ENCODE results near the gene AMOTL1.

The AMOTL1 gene

GRCh38 chr11:94768602-94769541 is 716 bp downstream of the AMOTL1 start:
- peaks cover 0 to 20% (median 12%) of the 10 kb centered on the region in 4 experiments for H3K4me1 ChIP-seq (ENCODE audit: control extremely low read depth in 1 of 4, control insufficient read depth in 4 of 4, insufficient read depth in 4 of 4, low read length in 3 of 4)
- peaks cover 0 to 2% (median 0%) of the 10 kb centered on the region in 5 experiments for H3K9me3 ChIP-seq (ENCODE audit: control extremely low read depth in 1 of 5, control insufficient read depth in 4 of 5, insufficient read depth in 2 of 5, low read depth in 1 of 5, low read length in 4 of 5)
- DNase-seq: peak; percentile 18 to 54 (median 33)
- peak overlapping the region; percentile 70 to 96 (median 82) for H3K4me3 ChIP-seq (ENCODE audit: control insufficient read depth in 1 of 7, extremely low read depth in 1 of 7, insufficient read depth in 4 of 7, low read depth in 2 of 7, low read length in 6 of 7)
- ChIA-PET CTCF (interaction anchor here (1.0 to 8.9 kb wide), 6 partner anchors 9 to 146 kb away, joined by 3 to 84 read pairs (median 4); no protein-coding TSS in a partner anchor), POLR2A (interaction anchor here (0.6 to 1.3 kb wide), 2 partner anchors 26 to 58 kb away, joined by 3 to 4 read pairs; no protein-coding TSS in a partner anchor)
- WGBS (ENCODE audit: insufficient coverage): under 1% methylated on average over 85 of the region's 91 CpGs
- peak overlapping the region; percentile 55 to 72 for H3K27ac ChIP-seq (ENCODE audit: insufficient read depth in 1 of 2, low read depth in 1 of 2, low read length in 2 of 2, poor library complexity in 1 of 2, severe bottlenecking in 2 of 2)
- no peaks in the 10 kb centered on the region for H3K36me3 ChIP-seq (ENCODE audit: control insufficient read depth in 4 of 4, insufficient read depth in 4 of 4, low read length in 3 of 4)
- no peaks in the 10 kb centered on the region for H3K27me3 ChIP-seq (replicated peaks in 2 of 5; ENCODE audit: control insufficient read depth in 4 of 5, insufficient read depth in 5 of 5, low read length in 4 of 5)

- H3K4me1 ChIP-seq (ENCODE audit: control extremely low read depth in 1 of 4, control insufficient read depth in 4 of 4, insufficient read depth in 4 of 4, low read length in 3 of 4): peaks cover 0 to 20% (median 12%) of the 10 kb centered on the region in 4 experiments
- WGBS (ENCODE audit: insufficient coverage): 89% methylated on average over 5 of the region's 8 CpGs
- peaks cover 0 to 2% (median 0%) of the 10 kb centered on the region in 5 experiments for H3K9me3 ChIP-seq (ENCODE audit: control extremely low read depth in 1 of 5, control insufficient read depth in 4 of 5, insufficient read depth in 2 of 5, low read depth in 1 of 5, low read length in 4 of 5)
- no peak for DNase-seq
- ChIA-PET POLR2A (no interaction called here), CTCF (interaction anchor here (1.0 to 8.9 kb wide), 6 partner anchors 15 to 147 kb away, joined by 3 to 84 read pairs (median 4); no protein-coding TSS in a partner anchor)
- no peaks in the 10 kb centered on the region for H3K27me3 ChIP-seq (replicated peaks in 2 of 5; ENCODE audit: control insufficient read depth in 4 of 5, insufficient read depth in 5 of 5, low read length in 4 of 5)
- H3K27ac ChIP-seq (ENCODE audit: insufficient read depth in 1 of 2, low read depth in 1 of 2, low read length in 2 of 2, poor library complexity in 1 of 2, severe bottlenecking in 2 of 2): no peak overlapping the region
- no peaks in the 10 kb centered on the region for H3K36me3 ChIP-seq (ENCODE audit: control insufficient read depth in 4 of 4, insufficient read depth in 4 of 4, low read length in 3 of 4)
- H3K4me3 ChIP-seq (ENCODE audit: control insufficient read depth in 1 of 7, extremely low read depth in 1 of 7, insufficient read depth in 4 of 7, low read depth in 2 of 7, low read length in 6 of 7): peak overlapping the region in 6 of 7 experiments; percentile 75 to 96 (median 86)
These were observed 1.7 kb downstream of the AMOTL1 start for GRCh38 chr11:94769880-94770279.

- WGBS (ENCODE audit: insufficient coverage): 100% methylated on average over 3 of the region's 4 CpGs
- Histone ChIP-seq H3K4me1 (ENCODE audit: control extremely low read depth in 1 of 4, control insufficient read depth in 4 of 4, insufficient read depth in 4 of 4, low read length in 3 of 4) (peaks cover 0 to 20% (median 12%) of the 10 kb centered on the region in 4 experiments), H3K9me3 (ENCODE audit: control extremely low read depth in 1 of 5, control insufficient read depth in 4 of 5, insufficient read depth in 2 of 5, low read depth in 1 of 5, low read length in 4 of 5) (peaks cover 0 to 2% (median 0%) of the 10 kb centered on the region in 5 experiments), H3K27ac (ENCODE audit: insufficient read depth in 1 of 2, low read depth in 1 of 2, low read length in 2 of 2, poor library complexity in 1 of 2, severe bottlenecking in 2 of 2) (no peak overlapping the region), H3K4me3 (ENCODE audit: control insufficient read depth in 1 of 7, extremely low read depth in 1 of 7, insufficient read depth in 4 of 7, low read depth in 2 of 7, low read length in 6 of 7) (no peak overlapping the region), H3K27me3 (replicated peaks in 2 of 5; ENCODE audit: control insufficient read depth in 4 of 5, insufficient read depth in 5 of 5, low read length in 4 of 5) (no peaks in the 10 kb centered on the region), H3K36me3 (ENCODE audit: control insufficient read depth in 4 of 4, insufficient read depth in 4 of 4, low read length in 3 of 4) (no peaks in the 10 kb centered on the region)
- POLR2A ChIA-PET: no interaction called here
- no peak for DNase-seq
- CTCF ChIA-PET: interaction anchor here (1.0 to 2.2 kb wide), 4 partner anchors 13 to 26 kb away, joined by 3 to 6 read pairs (median 4); no protein-coding TSS in a partner anchor
These were observed 2.5 kb downstream of the AMOTL1 start for GRCh38 chr11:94770563-94771120.

GRCh38 chr11:94771390-94771789 is 3.2 kb downstream of the AMOTL1 start:
- no peak overlapping the region for H3K27ac ChIP-seq (ENCODE audit: insufficient read depth in 1 of 2, low read depth in 1 of 2, low read length in 2 of 2, poor library complexity in 1 of 2, severe bottlenecking in 2 of 2)
- 100% methylated on average over 1 of the region's 2 CpGs for WGBS (ENCODE audit: insufficient coverage)
- peak in 2 of 3 donors; percentile 18 to 39 for DNase-seq
- H3K4me3 ChIP-seq (ENCODE audit: control insufficient read depth in 1 of 7, extremely low read depth in 1 of 7, insufficient read depth in 4 of 7, low read depth in 2 of 7, low read length in 6 of 7): no peak overlapping the region
- H3K36me3 ChIP-seq (ENCODE audit: control insufficient read depth in 4 of 4, insufficient read depth in 4 of 4, low read length in 3 of 4): no peaks in the 10 kb centered on the region
- peaks cover 0 to 25% (median 17%) of the 10 kb centered on the region in 4 experiments for H3K4me1 ChIP-seq (ENCODE audit: control extremely low read depth in 1 of 4, control insufficient read depth in 4 of 4, insufficient read depth in 4 of 4, low read length in 3 of 4)
- H3K27me3 ChIP-seq (replicated peaks in 2 of 5; ENCODE audit: control insufficient read depth in 4 of 5, insufficient read depth in 5 of 5, low read length in 4 of 5): no peaks in the 10 kb centered on the region
- ChIA-PET CTCF (interaction anchor here (0.6 to 2.2 kb wide), 2 partner anchors 14 to 19 kb away, joined by 3 to 6 read pairs; no protein-coding TSS in a partner anchor), POLR2A (interaction anchor here (0.6 kb wide), 1 partner anchor 1514 kb away, joined by 4 read pairs; no protein-coding TSS in a partner anchor)
- H3K9me3 ChIP-seq (ENCODE audit: control extremely low read depth in 1 of 5, control insufficient read depth in 4 of 5, insufficient read depth in 2 of 5, low read depth in 1 of 5, low read length in 4 of 5): peaks cover 0 to 2% (median 0%) of the 10 kb centered on the region in 5 experiments

- POLR2A ChIA-PET: interaction anchor here (0.6 kb wide), 1 partner anchor 1513 kb away, joined by 4 read pairs; no protein-coding TSS in a partner anchor
- H3K4me1 ChIP-seq (ENCODE audit: control extremely low read depth in 1 of 4, control insufficient read depth in 4 of 4, insufficient read depth in 4 of 4, low read length in 3 of 4): peaks cover 0 to 30% (median 20%) of the 10 kb centered on the region in 4 experiments
These were observed 3.8 kb downstream of the AMOTL1 start for GRCh38 chr11:94771951-94772350.

GRCh38 chr11:94773842-94774241 is 5.7 kb downstream of the AMOTL1 start:
- POLR2A ChIA-PET: no interaction called here
- WGBS (ENCODE audit: insufficient coverage): 97% methylated on average over 6 of the region's 8 CpGs
- H3K27ac ChIP-seq (ENCODE audit: insufficient read depth in 1 of 2, low read depth in 1 of 2, low read length in 2 of 2, poor library complexity in 1 of 2, severe bottlenecking in 2 of 2): no peak overlapping the region
- peaks cover 0 to 2% (median 0%) of the 10 kb centered on the region in 5 experiments for H3K9me3 ChIP-seq (ENCODE audit: control extremely low read depth in 1 of 5, control insufficient read depth in 4 of 5, insufficient read depth in 2 of 5, low read depth in 1 of 5, low read length in 4 of 5)
- no peaks in the 10 kb centered on the region for H3K27me3 ChIP-seq (replicated peaks in 2 of 5; ENCODE audit: control insufficient read depth in 4 of 5, insufficient read depth in 5 of 5, low read length in 4 of 5)
- H3K36me3 ChIP-seq (ENCODE audit: control insufficient read depth in 4 of 4, insufficient read depth in 4 of 4, low read length in 3 of 4): no peaks in the 10 kb centered on the region
- CTCF ChIA-PET: interaction anchor here (0.9 to 1.6 kb wide), 3 partner anchors 11 to 151 kb away, joined by 3 to 6 read pairs (median 4); no protein-coding TSS in a partner anchor
- no peak for DNase-seq
- peaks cover 0 to 20% (median 17%) of the 10 kb centered on the region in 4 experiments for H3K4me1 ChIP-seq (ENCODE audit: control extremely low read depth in 1 of 4, control insufficient read depth in 4 of 4, insufficient read depth in 4 of 4, low read length in 3 of 4)
- H3K4me3 ChIP-seq (ENCODE audit: control insufficient read depth in 1 of 7, extremely low read depth in 1 of 7, insufficient read depth in 4 of 7, low read depth in 2 of 7, low read length in 6 of 7): no peak overlapping the region

More at GRCh38 chr11:94771951-94772350, 3.8 kb downstream of the AMOTL1 start:
- WGBS (ENCODE audit: insufficient coverage): no CpG with 5 or more reads among the region's 2 CpGs
- no peak overlapping the region for H3K27ac ChIP-seq (ENCODE audit: insufficient read depth in 1 of 2, low read depth in 1 of 2, low read length in 2 of 2, poor library complexity in 1 of 2, severe bottlenecking in 2 of 2)
- H3K4me3 ChIP-seq (ENCODE audit: control insufficient read depth in 1 of 7, extremely low read depth in 1 of 7, insufficient read depth in 4 of 7, low read depth in 2 of 7, low read length in 6 of 7): no peak overlapping the region
- H3K27me3 ChIP-seq (replicated peaks in 2 of 5; ENCODE audit: control insufficient read depth in 4 of 5, insufficient read depth in 5 of 5, low read length in 4 of 5): no peaks in the 10 kb centered on the region
- DNase-seq: no peak
- H3K9me3 ChIP-seq (ENCODE audit: control extremely low read depth in 1 of 5, control insufficient read depth in 4 of 5, insufficient read depth in 2 of 5, low read depth in 1 of 5, low read length in 4 of 5): peaks cover 0 to 2% (median 0%) of the 10 kb centered on the region in 5 experiments
- CTCF ChIA-PET: interaction anchor here (0.6 to 2.2 kb wide), 2 partner anchors 14 to 18 kb away, joined by 3 to 6 read pairs; no protein-coding TSS in a partner anchor
- H3K36me3 ChIP-seq (ENCODE audit: control insufficient read depth in 4 of 4, insufficient read depth in 4 of 4, low read length in 3 of 4): no peaks in the 10 kb centered on the region
